Measurements from ENCODE around the gene MBD3L1.

The MBD3L1 gene

DNA sequence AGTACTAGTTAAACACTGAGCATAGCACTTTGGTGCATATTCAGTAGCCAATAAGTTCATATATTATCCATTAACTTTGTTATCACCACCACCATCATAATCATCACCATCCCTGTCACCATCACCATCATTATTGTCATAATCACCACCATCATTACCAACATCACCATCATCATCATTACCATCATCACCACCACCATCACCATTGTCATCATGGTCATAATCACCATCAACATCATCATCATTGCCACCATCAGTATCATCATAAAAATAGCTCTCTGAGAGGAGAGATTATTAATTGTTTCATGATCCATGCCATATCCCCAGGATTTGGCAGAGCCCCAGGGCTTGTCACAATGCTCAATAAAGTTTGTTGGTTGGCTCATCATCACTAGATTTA lies 49.3 kb downstream of the MBD3L1 start:
- DNase-seq: no peak

GRCh38 chr19:8884416-8884815 lies 52.2 kb downstream of the MBD3L1 start:
- DNase-seq: no peak

- DNase-seq: no peak
These were observed 55.2 kb downstream of the MBD3L1 start for GRCh38 chr19:8887364-8887763.

DNA sequence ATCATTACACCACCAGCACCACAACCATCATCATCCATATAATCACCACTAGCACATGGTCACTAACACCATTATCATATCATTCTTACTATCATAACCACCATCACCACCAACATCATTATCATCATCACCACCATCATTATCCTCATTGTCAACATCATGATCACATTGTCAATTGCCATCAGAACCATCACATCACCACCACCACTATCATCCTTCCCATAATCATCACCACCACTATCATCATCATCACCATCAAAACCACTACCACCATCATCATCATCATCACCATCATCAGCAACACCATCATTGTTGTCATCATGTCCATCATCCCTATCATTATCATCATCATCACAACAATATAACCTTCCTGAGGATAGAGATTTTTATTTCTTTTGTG lies 58.1 kb downstream of the MBD3L1 start:
- no peak for DNase-seq

Measured in activated CD4-positive, alpha-beta T cell treated with anti-CD3 and anti-CD28 coated beads, Interleukin-2, amount 50 U/mL, for 1 hour (primary cell).